Stomach (tissue), 9 donors: ENCODE results near the gene EXOC4. TPM values are rescaled to one million over a fixed set of nuclear protein-coding genes. Genes with fewer than 3 reads are reported as not detected.

Experiments
- DNase-seq, 2 donors: peaks; one replicate each; pipeline versions ENCODE4 v3.0.0 to v3.0.0-alpha.2; 2013 to 2019
- H3K27ac ChIP-seq, 5 donors: fragments of 200-600 bp in 4 of 5; sonication (generic) in 4 of 5; one replicate each; pipeline ENCODE4 v1.5.1; 2013 to 2019; ENCODE audit warnings: mild to moderate bottlenecking in 1 of 5, moderate library complexity in 1 of 5
- H3K27me3 ChIP-seq, 3 donors: fragments of 200-600 bp; sonication (generic); one replicate each; pipeline ENCODE4 v1.5.1; 2017 to 2019; ENCODE audit warnings: mixed run types in 1 of 3
- H3K36me3 ChIP-seq, 4 donors: fragments of 200-600 bp; sonication (generic); 1 replicate in 3 of 4; 2 replicates in 1 of 4; pipeline ENCODE4 v1.5.1; 2016 to 2019
- H3K4me1 ChIP-seq, 4 donors: fragments of 200-600 bp; sonication (generic); one replicate each; pipeline ENCODE4 v1.5.1; 2016 to 2019
- H3K4me3 ChIP-seq, 4 donors: fragments of 200-600 bp; sonication (generic) in 3 of 4; one replicate each; pipeline ENCODE4 v1.5.1; 2016 to 2019; ENCODE audit warnings: mild to moderate bottlenecking in 1 of 4
- H3K9me3 ChIP-seq, 4 donors: fragments of 200-600 bp; sonication (generic); one replicate each; pipeline ENCODE4 v1.5.1; 2016 to 2019
- EP300 ChIP-seq: sonication (generic); formaldehyde crosslinking; IDR thresholded peaks from one replicate; pipeline ENCODE4 v1.6.1; 2017; ENCODE audit warnings: antibody characterized with exemption
- POLR2A ChIP-seq, 4 donors: fragments of 450-650 bp; IDR thresholded peaks; one replicate each; pipeline ENCODE4 v1.6.1; 2016; ENCODE audit warnings: antibody characterized with exemption in 4 of 4, control low read depth in 2 of 4, mild to moderate bottlenecking in 1 of 4, moderate library complexity in 1 of 4
- POLR2AphosphoS5 ChIP-seq, 3 donors: sonication (generic); formaldehyde crosslinking; IDR thresholded peaks; one replicate each; pipeline ENCODE4 v1.6.1; 2016; ENCODE audit warnings: antibody characterized with exemption in 3 of 3
- WGBS, 5 donors: extraction: QIAGEN DNeasy Blood & Tissue Kit in 3 of 5; methylation state at CpG; one replicate each; pipeline versions ENCODE4 v1.1.5 to v1.1.7; 2013 to 2018; 5-methylcytosine and 5-hydroxymethylcytosine counted together
- intact Hi-C: fragments of 100-400 bp; cut with DNase I; formaldehyde crosslinking; loops from one replicate; pipeline ENCODE4 v1.15.1; 2023; ENCODE audit warnings: low total_unique reads
- polyA plus RNA-seq, 3 donors: library from polyadenylated mRNA; stranded (reverse); fragments of 200-250 nt; gene quantifications; one replicate each; pipeline ENCODE4 v1.2.3, GENCODE V29; 2013
- total RNA-seq, 5 donors: library from RNA; depleted of rRNA; stranded (reverse); fragments of >200 nt; gene quantifications; one replicate each; pipeline versions ENCODE4 v1.1.0 to v1.2.3, GENCODE V29; 2014 to 2016
- TF ChIP-seq, protein P1 (sequence below), 7 experiments: fragments of 450-650 bp in 4 of 7; fragments of 200-600 bp in 3 of 7; sonication (generic) in 3 of 7; IDR thresholded peaks; one replicate each; pipeline ENCODE4 v1.5.1; 2016 to 2019; ENCODE audit warnings: antibody characterized with exemption in 7 of 7, control low read depth in 2 of 7, mild to moderate bottlenecking in 1 of 7
- donor health status: healthy with polysubstance abuse.
- donor health status: Bipolar disorder and iron deficiency.
- donor health status: healthy.

Gene EXOC4
- total and polyA plus RNA-seq, 8 donors, result 14.1 to 339 (median 61.1) TPM

DNA sequence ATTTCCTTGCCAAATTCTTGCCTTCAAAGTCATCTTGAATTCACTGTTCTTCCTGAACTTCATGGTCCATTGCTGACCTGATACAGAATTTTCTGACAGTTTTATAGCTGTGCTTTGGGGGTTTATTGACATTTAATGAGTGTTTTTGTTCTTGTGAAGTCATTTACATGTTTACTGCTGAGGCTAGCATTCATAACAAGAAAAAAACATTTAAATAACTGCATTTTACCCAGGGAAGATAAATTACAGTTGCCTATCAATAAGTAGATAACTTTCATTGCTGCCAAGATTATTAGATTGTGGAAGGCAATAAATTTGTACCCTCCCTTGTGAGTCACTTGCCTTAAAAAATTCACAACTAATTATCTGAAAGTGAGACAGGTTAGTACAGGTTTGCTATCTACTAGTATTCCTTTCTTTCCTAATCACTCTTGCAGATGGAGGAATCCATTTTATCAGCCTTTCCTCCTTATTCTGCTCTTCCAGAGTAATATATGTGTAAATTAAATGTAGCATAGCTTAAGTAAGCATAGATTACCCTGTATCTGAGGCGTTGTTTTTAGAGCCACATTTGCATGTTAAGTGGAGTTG, 178.4 kb downstream of the EXOC4 start:
- no peak overlapping the region for H3K27ac ChIP-seq
- TF ChIP-seq POLR2A (IDR thresholded peaks at IDR 0.05) (no peak), EP300 (no peak), POLR2AphosphoS5 (IDR thresholded peaks at IDR 0.05) (no peak)
- intact Hi-C loops, result no loop called here
- H3K4me3 ChIP-seq, result no peak overlapping the region
- H3K27me3 ChIP-seq, result no peaks in the 10 kb centered on the region
- 65 to 86% (median 79%) methylated on average over 1 of the region's 1 CpG for WGBS, 5 donors
- no peaks in the 10 kb centered on the region for H3K36me3 ChIP-seq
- peaks cover 0 to 10% (median 5%) of the 10 kb centered on the region in 4 donors for H3K4me1 ChIP-seq
- DNase-seq, result no peak
- H3K9me3 ChIP-seq, result no peaks in the 10 kb centered on the region

GRCh38 chr7:133433165-133433812, 180.4 kb downstream of the EXOC4 start:
- Histone ChIP-seq H3K4me3 (no peak overlapping the region), H3K4me1 (peaks cover 0 to 10% (median 5%) of the 10 kb centered on the region in 4 donors), H3K36me3 (no peaks in the 10 kb centered on the region), H3K27ac (no peak overlapping the region), H3K9me3 (no peaks in the 10 kb centered on the region), H3K27me3 (no peaks in the 10 kb centered on the region)
- 96 to 97% (median 96%) methylated on average over 4 of the region's 4 CpGs for WGBS, 5 donors
- no peak for TF ChIP-seq POLR2AphosphoS5 (IDR thresholded peaks at IDR 0.05)
- TF ChIP-seq, protein P1, sequence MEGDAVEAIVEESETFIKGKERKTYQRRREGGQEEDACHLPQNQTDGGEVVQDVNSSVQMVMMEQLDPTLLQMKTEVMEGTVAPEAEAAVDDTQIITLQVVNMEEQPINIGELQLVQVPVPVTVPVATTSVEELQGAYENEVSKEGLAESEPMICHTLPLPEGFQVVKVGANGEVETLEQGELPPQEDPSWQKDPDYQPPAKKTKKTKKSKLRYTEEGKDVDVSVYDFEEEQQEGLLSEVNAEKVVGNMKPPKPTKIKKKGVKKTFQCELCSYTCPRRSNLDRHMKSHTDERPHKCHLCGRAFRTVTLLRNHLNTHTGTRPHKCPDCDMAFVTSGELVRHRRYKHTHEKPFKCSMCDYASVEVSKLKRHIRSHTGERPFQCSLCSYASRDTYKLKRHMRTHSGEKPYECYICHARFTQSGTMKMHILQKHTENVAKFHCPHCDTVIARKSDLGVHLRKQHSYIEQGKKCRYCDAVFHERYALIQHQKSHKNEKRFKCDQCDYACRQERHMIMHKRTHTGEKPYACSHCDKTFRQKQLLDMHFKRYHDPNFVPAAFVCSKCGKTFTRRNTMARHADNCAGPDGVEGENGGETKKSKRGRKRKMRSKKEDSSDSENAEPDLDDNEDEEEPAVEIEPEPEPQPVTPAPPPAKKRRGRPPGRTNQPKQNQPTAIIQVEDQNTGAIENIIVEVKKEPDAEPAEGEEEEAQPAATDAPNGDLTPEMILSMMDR (IDR thresholded peaks at IDR 0.05), result no peak
- no peak for TF ChIP-seq EP300
- TF ChIP-seq POLR2A (IDR thresholded peaks at IDR 0.05), result no peak
- no peak for DNase-seq
- intact Hi-C loops, result no loop called here

- Histone ChIP-seq H3K36me3 (no peaks in the 10 kb centered on the region), H3K27me3 (no peaks in the 10 kb centered on the region), H3K4me3 (no peak overlapping the region), H3K27ac (no peak overlapping the region), H3K9me3 (no peaks in the 10 kb centered on the region), H3K4me1 (peaks cover 0 to 10% (median 5%) of the 10 kb centered on the region in 4 donors)
- TF ChIP-seq EP300, result no peak
- TF ChIP-seq, protein P1 (IDR thresholded peaks at IDR 0.05), result peak in 2 of 7 experiments; percentile 14 to 16
- 53 to 60% (median 57%) methylated on average over 3 of the region's 3 CpGs for WGBS, 5 donors
- intact Hi-C loops, result no loop called here
- DNase-seq, result peak in 1 of 2 donors; percentile 60
These were observed 181.5 kb downstream of the EXOC4 start for GRCh38 chr7:133434246-133434865.

DNA sequence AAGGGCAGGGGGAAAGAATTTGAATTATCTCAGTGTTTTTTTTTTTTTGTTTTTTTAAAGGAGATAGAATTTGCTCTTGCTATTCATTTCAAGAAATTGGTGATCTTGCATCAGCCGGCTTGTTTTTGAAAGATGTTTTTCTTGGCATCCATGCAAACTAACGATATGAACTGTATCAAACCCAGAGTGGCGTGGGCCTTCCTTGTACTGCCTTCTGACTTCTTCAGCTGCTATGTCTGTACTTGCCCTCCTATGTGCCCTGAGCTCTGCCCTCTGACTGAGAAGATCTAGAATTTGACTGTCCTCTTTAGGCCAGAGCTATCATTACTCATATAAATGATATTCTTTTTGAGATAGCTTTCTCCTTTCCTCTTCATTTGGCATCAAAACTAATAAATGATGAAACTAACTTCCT, 183.1 kb downstream of the EXOC4 start:
- H3K27me3 ChIP-seq, result no peaks in the 10 kb centered on the region
- no peak for DNase-seq
- WGBS, 5 donors, result 33 to 56% (median 46%) methylated on average over 3 of the region's 3 CpGs
- TF ChIP-seq POLR2A (IDR thresholded peaks at IDR 0.05), result no peak
- TF ChIP-seq EP300, result no peak
- TF ChIP-seq POLR2AphosphoS5 (IDR thresholded peaks at IDR 0.05), result no peak
- TF ChIP-seq, protein P1 (IDR thresholded peaks at IDR 0.05), result no peak
- no peak overlapping the region for H3K4me3 ChIP-seq
- no peaks in the 10 kb centered on the region for H3K36me3 ChIP-seq
- intact Hi-C loops, result no loop called here
- H3K27ac ChIP-seq, result no peak overlapping the region
- H3K4me1 ChIP-seq, result peaks cover 0 to 10% (median 5%) of the 10 kb centered on the region in 4 donors
- no peaks in the 10 kb centered on the region for H3K9me3 ChIP-seq
